HG03196 (cell line): Measurements from ENCODE around the gene FST.

ENCODE experiments used
- ATAC-seq: cut with Tn5 transposase; IDR thresholded peaks from one replicate; pipeline ENCODE4 v1.9.1; 2021; ENCODE audit not compliant: unreplicated experiment

Gene FST

DNA sequence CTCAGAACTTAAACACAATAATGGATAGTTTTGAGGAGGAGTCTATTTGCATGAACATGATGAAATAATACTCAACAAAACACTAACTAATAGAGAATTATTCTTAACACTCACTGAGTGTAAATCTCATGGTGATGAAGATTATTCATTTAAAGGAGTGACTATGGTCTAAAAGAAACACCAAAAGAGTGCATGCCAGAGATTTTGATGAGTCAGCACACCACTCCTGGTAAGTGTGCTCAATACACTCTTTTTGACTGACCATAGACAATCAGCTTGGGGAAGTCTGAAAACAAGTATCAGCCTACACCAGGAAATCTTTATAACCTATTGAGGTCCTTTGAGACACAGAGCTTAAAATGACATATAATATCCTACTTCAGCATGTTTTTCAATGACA lies 6.8 kb upstream of the FST start:
- no peak for ATAC-seq

DNA sequence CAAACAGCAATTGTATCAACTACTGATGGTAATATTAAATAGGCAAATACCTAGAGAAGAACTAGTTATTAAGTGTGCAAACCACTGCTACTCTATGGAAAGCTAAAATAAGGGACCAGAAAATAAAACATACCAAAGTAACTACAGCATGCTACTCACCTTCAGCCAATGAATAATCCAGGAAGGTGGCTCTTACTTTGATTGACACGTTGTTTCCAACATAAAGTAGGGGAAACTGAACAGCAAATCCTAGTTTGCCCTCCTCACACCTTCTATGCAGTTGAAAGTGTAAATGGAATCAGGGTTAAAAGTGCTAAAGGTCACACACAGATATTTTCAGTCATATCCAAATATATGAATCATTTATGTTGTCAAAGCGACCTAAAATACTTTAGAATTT lies 5.1 kb upstream of the FST start:
- ATAC-seq: no peak

DNA sequence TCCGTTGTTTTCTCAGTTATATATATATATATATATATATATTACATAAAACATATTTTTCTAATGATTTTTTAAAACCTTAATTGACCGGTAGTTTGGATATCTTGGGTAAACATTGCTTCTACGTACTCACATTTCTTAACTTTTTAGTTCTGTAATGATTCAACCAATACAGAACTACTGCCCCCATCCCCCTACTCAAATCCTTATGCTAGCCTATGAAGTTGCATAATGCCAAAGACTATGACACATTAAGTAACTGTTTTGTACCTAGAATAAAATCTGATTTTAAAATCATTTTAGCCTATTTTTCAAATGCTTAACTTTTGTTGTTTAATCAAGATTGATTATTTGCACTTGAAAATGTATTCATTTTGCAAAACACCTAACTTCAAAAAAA lies 4.4 kb upstream of the FST start:
- ATAC-seq: no peak

DNA sequence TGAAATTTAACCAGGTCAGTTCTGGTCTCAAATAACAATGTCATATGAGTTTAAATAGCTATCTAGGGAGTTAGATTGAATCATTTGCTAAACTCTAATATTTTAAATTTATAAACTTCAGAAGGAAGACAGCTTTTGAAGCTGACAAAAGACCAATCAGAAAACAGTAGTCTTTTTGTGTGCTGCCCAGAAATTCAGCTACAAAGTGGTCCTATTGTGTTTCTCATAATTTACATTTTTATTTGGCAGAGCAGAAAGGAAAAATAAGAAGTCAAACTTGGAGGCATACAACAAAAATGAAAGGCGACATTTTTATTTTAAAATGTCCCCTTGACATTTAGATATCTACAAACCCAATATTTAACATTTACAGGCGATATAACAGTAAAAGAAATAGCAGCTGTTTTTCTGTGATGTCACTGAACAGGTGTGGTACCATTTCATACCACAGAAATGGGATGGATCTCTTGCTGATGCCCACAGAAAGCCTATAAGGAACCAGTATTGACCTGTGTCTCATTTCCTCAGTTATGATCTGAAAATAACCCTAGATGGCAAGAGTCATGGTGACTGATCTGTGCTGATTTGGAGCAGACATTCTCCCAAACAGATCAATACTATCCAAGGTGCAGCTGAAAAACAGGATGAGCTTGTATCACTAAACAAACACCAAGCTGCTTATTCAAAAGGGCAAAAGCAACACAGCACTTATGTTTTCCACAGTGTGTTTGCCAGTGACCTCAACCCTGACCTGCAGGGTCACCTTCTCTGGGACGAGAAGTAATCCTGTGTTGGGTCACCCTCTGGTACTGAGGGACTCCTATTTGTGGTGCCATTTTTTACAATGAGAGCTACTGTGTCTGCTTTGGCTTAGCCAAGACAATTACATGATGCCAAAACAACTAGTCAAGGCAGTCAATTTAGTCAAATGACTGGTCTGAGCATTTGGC lies 3.6 kb upstream of the FST start:
- no peak for ATAC-seq

DNA sequence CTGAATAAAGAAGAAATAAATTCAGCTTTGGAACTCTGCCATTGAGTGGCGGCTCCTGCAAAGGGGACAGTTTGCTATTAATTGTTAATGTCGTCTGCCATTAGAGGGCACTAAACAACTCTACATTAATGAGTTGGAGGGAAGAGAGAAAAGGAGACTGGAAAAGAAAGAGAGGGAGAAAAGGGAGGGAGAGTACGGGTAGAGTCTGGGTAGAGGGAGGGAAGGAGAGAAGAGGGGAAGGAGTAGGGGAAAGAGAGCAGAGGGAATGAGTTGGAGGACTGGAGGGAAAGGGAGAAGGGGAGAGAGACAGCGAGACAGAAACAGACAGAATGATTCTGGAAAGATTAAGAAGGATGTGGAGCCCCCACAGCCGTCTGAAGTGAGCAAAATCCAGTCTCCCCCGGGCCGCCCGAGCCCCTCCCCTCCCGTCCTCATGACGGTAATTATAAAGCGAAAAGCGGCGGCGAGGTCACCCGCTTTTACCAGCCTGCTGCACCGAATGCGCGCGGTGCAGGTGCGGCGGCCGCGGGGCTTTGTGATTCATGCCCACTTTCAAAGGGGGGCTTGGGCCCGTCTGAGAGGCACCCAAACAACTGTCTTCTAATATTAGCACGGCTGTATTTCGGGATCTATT lies 1.9 kb upstream of the FST start:
- ATAC-seq: no peak

DNA sequence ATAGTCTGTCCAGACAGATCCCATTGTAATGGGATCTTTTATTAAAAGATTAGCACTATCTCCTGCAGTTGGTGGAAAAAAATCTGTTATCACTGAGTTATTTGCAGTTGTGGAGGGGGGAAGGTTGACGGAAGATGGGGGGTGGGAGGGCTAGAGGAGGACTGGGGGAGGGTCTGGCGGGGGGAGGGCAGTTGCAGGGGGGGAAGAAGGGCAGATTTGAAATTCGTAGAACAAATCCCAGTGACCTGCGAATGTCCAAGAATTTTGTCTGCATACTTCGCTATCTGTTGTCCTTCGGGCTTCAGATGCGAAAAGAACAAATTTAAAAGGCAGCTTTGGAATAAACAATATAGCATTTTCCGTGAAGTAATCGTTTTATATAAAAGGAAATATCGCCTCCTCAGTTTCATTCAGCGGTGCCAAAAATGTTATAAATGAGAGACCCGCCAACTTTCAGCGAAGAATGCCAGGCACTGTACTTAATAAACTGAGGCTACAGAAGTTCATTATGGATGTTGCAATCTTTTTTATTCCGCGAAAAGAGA lies 1.3 kb upstream of the FST start:
- no peak for ATAC-seq

DNA sequence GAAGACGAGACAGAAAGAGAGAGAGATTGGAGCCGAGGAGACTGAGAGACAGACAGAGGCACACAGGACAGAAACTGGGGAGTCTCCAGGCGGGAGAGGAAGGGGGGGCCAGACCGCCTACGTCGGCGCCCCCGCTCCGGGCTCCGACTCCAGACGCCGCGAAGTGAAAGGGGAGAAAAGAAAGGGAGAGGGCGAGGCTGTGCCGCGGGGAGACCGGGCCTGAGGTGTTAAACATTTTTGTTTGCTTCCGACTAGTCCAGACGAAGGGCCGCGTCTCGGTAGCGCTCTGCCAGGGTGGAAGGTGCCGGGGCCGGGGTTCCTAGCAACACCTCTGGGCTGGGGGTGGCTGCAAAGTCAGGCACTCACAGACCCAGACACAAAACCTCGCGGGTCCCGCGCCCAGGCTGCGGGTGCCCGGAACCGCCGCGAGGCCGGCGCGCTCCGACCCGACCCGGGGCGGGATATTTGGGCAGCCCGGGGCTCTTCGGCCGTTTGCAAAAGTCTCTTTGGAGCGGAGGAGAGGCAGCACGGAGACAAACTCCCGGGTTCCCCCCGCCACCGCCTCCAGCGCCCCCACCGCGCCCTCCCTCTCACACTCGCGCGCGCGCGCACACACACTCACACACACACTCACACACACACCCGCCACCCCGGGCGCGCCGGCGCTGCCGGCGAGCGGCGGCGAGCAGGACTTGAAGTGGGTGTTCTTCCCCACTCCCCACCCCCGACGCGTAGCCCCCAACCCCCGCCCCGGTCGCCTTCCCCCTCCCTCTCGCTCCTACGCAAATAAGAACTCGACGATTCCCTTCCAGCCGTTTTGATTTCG lies 626 bp upstream of the FST start:
- no peak for ATAC-seq

DNA sequence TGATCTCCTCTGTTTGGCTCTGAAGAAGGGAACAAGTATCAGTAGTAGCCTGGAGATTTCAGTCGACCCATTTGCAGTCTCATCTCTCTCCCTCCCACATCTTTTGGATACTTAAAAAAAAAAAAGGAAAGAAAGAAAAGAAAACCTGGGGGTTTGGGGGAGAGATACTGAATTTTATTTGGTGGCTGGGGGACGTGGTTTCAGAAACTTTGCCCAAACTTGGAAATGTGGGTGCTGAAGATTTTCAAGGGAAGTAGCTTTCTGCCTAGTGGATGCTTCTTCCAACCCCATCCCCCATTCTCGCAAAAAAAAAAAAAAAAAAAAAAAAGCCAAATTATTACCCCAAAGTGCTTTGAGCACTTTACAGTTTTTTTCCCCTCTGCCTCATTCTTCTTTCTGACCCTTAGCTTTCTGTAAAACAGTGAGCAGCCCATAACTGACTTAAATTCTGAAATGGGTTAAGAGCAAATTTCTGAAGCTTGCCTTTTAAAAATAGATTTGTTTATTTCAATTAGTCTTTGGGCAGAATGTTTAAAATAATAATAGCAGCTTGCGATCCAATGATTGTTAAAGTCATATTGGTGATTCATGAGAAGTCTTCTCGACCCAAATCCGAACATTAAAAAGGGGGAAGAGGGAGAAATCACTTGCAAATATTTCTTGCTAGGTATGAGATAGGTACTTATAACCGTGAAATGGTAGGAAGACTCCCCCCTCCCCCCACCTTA lies 894 bp downstream of the FST start:
- ATAC-seq: no peak

DNA sequence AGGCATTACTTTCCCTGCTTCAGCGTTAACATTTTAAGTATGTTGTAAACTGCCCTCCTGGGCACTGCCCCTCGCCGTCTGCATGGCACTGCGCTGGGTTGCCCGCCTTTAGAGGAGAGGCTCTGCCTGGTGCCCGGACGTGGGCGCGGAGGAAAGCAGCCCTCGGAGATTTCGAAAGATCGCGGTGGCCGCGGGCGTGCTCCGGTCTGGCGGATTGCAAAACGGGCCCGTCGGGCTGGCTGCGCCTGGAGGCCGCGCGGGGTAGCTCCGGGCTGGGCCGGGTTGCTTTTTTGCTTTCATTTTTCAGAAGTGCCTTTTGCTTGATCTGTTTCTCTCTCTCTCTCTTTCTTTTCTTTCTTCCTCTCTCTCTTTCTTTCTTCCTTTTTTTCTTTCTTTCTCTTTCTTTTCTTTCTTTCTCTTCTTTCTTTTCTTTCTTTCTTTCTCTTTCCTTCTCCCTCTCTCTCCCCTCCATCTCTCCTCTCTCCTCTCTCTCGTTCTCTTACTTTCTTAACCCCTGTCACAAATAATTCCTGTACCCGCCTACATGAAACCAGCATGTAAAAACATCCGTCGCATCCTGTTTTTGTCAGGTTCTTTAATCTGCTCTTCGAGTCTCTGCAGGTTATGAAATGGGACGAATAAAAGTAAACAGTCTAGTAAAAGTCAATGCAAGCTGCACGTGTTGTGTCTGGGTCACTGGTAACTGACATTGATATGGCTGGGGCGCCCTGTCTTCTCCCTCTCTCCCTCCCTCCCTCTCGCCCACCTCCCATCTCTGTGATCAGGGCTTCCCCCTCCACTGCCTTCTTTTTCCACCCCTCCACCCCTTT lies 1.7 kb downstream of the FST start:
- ATAC-seq: peak; percentile 53

DNA sequence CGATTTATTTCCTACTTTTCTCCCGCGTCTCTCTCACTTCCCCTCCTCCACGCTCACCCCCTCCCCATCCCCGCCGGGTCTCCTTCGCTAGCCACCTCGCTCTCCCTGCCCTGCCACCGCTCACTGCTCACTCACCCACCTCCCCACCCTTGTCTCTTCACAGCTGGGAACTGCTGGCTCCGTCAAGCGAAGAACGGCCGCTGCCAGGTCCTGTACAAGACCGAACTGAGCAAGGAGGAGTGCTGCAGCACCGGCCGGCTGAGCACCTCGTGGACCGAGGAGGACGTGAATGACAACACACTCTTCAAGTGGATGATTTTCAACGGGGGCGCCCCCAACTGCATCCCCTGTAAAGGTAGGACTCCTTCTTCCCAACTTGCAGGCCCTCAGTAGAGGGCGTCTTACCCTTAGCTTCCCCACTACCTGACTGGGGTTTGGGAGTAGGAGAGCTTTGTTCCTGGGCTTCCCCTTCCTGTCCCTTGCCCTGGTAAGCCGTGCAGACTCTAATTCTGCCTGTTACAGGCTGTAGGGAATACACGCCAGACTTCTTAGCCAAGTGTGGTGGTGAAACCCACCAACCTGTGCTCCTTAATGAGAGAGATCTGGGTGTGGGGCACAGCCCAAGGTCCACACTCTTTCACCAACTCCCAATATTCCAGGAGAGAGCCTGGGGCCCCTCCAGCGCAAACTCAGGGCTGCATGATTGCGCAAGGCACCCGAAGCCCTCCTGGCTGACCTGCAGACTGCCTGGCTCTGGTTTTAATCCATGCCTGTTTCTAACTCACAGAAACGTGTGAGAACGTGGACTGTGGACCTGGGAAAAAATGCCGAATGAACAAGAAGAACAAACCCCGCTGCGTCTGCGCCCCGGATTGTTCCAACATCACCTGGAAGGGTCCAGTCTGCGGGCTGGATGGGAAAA lies 2.5 kb downstream of the FST start:
- ATAC-seq: no peak

DNA sequence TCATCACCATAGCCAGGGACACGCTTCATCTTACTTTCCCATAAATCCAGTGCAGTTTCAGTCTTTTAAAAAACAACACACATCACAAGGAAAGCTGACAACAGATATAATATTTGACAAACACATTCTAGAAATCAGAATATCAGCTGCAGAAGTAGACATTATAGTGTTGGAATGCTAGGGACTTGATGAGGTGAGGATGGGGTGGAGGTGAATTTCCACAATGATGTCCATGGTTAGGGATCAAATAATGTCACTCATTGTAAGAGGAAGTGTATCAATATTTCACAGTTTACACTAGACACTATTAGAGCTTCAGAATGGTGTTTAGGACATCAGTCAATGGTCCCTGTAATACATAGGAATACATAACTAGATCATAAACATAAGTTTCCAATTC lies 7.0 kb downstream of the FST start:
- no peak for ATAC-seq

DNA sequence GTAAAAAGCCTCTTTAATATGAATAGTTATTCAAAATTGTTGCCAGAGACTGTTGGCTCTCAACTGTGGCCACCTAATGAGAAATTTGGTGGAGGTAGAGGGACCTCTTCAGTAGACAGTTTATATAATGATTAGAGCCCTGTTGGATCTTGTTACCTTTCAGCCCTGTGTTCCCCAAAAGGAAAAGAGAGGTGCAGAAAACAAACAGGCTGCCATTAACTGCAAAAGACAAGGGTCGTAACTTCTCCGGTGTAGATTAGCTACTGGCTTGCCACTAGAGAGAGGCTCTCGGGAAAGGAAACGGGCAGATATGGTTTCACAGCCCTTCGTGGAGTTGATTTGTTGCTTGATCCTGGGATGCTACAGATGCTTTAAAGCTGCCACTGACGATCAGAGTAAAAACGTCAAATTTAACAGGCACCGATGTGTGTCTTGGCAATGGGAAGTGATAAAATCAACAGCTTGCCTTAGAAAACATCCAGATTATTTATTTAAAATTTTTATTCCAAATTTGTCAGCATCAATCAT lies 7.8 kb downstream of the FST start:
- ATAC-seq: no peak

DNA sequence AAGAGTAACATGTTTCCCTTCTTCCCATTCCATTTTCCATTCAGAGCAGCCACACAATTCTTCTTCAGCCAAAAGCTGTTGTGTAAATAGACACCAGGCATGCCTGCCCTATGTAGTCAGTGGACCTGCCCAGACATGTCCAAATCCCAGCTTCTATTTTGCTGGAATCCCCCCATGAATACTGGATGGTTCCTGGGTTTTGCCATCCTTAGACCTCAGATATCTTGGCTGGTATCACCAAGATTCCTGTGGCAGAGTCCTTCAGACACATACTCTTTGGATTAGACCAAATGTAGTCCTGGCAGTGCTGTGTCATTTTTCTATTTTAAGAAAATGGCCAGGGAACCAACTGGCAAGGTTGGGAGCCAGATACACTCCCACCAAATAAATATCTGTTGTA lies 10.3 kb downstream of the FST start:
- no peak for ATAC-seq

DNA sequence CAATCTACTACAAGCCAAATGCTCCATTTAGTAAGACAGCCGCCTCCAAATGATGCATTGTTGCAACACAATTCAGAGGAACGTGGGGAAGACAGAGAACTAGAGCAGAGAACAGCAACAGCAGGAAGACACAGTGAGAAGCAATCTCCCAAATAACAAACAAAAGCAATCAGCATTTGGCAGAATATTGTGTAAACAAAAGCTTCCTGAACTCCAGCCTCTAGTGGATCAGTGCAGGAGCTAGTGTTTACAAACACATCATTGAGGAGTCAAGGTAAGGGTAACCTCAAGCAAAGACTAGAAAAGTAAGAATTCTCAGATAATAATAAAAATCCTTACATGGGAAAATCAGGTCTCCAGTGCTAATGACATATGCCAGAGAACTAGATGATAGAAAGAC lies 20.6 kb downstream of the FST start:
- no peak for ATAC-seq

DNA sequence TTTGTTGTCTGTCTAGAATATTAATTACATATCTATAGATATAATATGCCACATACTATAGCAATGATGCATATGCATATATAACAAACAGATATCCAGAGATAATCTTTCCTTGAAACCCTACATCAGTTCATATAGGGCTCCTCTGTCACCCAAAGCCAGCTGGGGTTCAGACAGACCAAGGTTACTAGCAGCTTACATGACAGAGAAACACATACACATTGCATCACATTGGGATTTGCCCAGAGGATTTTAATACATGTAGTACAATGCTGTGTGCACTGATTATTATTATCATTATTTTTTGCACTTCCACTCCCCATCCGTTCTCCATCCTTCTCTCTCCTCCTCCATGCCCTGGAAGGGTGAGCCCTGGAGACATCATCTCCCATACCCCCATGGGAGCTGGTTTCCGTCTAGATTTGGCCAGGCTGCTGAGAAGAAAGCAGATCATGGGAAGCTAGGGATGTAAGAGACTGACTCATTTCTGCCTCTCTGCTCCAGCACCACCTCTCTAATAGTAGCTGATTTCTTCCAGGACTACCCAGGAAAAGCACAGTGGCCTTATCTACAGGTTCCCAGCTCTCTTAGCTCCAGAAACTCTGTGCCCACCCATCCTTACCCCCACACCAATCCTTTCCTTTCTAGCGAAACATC lies 23.3 kb downstream of the FST start:
- ATAC-seq: no peak

DNA sequence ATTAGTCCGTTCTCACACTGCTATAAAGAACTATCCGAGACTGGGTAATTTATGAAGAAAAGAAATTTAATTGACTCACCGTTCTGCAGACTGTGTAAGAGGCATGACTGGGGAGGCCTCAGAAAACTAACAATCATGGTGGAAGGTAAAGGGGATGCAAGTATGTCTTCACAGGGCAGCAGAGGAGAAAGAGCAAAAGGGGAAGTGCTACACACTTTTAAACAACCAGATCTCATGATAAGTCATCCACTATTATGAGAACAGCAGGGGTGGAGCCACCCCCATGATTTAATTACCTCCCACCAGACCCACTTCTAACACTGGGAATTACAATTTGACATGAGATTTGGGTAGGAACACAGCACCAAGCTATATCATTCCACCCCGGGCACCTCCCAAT lies 26.6 kb downstream of the FST start:
- ATAC-seq: no peak

DNA sequence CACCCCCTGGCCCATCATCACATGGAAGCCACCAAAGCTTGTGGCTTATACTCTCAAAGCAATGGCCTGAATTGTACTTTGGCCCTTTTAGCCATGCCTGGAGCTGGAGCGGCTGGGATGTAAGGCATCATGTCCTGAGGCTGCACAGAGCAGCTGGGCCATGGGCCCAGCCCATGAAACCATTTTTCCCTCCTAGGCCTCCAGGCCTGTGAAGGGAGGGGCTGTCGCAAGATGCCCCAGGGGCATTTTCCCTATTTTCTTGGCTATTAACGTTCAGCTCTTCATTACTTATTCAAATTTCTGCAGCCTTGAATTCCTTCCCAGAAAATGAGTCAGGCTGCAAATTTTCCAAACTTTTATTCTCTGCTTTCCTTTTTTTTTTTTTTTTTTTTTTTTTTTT lies 27.7 kb downstream of the FST start:
- no peak for ATAC-seq

DNA sequence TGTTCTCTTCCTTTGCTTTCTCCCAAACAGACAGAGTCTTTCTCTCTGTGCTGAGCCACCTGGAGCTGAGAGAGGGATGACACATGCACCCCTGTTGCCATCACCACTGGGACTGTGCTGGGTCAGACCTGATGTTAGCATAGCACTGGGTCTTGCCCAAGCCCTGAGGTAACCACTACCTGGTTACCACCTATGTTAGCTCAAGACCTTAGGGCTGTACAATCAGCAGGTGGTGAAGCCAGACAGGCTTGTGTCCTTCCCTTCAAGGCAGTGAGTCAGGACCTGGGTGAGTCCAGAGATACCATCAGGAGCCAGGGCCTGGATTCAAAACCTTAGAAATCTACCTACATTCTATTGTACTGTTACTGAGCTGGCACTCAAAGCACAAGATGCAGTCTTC lies 32.1 kb downstream of the FST start:
- no peak for ATAC-seq
